Measurements from ENCODE around the gene FCER1G. TPM values are rescaled to one million over a fixed set of nuclear protein-coding genes. Genes with fewer than 3 reads are reported as not detected.

FCER1G gene
- total RNA-seq, 1 donor from 2014 or later, result 64.8 TPM

GRCh38 chr1:161185732-161186311, 29.3 kb upstream of the FCER1G start:
- peaks cover 30% of the 10 kb centered on the region for H3K4me1 ChIP-seq
- intact Hi-C loops (cut with DNase I), result no loop called here
- TF ChIP-seq POLR2AphosphoS5 (IDR thresholded peaks at IDR 0.05; ENCODE audit: insufficient read depth in 1 of 2, low read depth in 1 of 2), result no peak
- no peak for TF ChIP-seq CTCF (IDR thresholded peaks at IDR 0.05)
- no peak for TF ChIP-seq POLR2A (IDR thresholded peaks at IDR 0.05)
- DNase-seq (ENCODE audit: extremely low spot score in 2 of 2), result no peak
- H3K4me3 ChIP-seq, result no peak overlapping the region
- H3K27me3 ChIP-seq, result no peaks in the 10 kb centered on the region
- peak overlapping the region; percentile 60 for H3K27ac ChIP-seq
- H3K36me3 ChIP-seq, result peaks cover 0 to 3% of the 10 kb centered on the region in 2 donors
- no peaks in the 10 kb centered on the region for H3K9me3 ChIP-seq

DNA sequence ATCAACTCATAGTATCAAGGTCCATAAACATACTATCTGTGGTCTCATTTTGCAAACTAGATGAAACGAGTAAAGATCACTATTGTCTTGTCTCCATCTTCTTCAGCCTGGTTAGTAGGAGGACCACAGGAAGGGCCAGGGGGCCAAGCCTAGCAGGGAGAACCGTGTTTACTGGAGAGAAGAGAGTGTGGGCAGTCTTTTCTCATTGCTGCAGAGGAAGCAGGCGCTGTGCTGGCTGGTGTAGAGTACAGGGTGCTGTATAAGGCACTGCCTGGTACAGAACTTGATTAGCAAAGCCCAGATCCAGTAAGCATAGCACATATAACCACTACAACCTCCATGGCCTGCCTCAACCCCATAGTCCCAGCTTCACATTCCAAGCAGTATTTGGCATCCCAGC, 27.8 kb upstream of the FCER1G start:
- Histone ChIP-seq H3K9me3 (no peaks in the 10 kb centered on the region), H3K27ac (peak overlapping the region; percentile 60), H3K4me3 (no peak overlapping the region), H3K27me3 (no peaks in the 10 kb centered on the region), H3K4me1 (peaks cover 31% of the 10 kb centered on the region), H3K36me3 (peaks cover 0 to 8% of the 10 kb centered on the region in 2 donors)
- TF ChIP-seq POLR2AphosphoS5 (IDR thresholded peaks at IDR 0.05; ENCODE audit: insufficient read depth in 1 of 2, low read depth in 1 of 2) (no peak), CTCF (IDR thresholded peaks at IDR 0.05) (no peak), POLR2A (IDR thresholded peaks at IDR 0.05) (no peak)
- intact Hi-C loops (cut with DNase I), result no loop called here
- DNase-seq (ENCODE audit: extremely low spot score in 2 of 2), result no peak

- Histone ChIP-seq H3K4me3 (no peak overlapping the region), H3K36me3 (peaks cover 0 to 14% of the 10 kb centered on the region in 2 donors), H3K4me1 (peaks cover 31% of the 10 kb centered on the region), H3K9me3 (no peaks in the 10 kb centered on the region), H3K27ac (no peak overlapping the region), H3K27me3 (no peaks in the 10 kb centered on the region)
- no peak for TF ChIP-seq POLR2AphosphoS5 (IDR thresholded peaks at IDR 0.05; ENCODE audit: insufficient read depth in 1 of 2, low read depth in 1 of 2)
- intact Hi-C loops (cut with DNase I), result no loop called here
- DNase-seq (ENCODE audit: extremely low spot score in 2 of 2), result no peak
Measured at GRCh38 chr1:161188381-161188780, 26.7 kb upstream of the FCER1G start.

DNA sequence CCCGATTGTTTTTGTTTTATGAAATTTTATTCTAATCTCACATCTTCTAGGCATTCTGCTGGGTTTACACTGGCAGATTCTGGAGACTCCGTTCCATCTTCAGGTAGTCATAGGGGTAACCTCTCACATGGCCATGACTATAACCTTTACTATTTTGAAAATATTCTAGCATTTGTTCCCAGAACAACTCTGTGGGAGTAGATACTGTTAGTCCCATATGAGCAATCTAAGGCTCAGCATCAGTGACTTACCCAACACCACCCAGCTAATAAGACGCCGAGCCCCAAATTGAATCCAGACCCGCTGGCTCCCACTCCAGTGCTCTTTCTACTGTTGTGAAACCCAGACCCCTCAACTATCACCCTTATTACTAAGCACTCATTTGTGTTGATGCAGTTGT, 26.1 kb upstream of the FCER1G start:
- peaks cover 37% of the 10 kb centered on the region for H3K4me1 ChIP-seq
- intact Hi-C loops (cut with DNase I), result no loop called here

DNA sequence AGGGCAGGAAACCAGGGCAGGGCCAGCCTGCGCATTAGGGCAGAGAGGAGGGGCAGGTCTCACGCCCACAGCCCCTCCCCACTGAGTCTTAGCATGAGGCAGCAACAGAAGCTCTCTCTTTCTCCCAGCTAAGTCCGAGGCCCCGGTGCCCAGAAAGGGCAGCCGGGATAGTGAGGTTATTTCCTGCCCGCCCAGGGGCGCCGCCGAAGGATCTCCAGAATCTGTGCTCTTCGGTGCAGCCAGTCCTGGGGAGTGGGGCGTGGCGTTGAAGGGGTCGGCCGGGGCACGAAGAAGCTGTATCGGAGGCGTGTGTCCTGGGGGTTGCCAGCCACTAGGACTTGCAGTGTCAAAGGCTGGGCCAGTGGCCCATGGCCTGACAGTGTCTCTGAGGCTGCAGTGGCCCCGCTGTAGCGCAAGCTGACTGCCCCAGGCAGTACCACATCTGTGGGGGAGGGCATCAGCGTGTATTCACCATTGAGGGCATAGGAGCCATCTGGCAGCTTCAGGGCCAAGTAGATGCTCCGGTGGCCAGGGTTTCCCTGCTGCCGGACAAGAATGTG, 24.1 kb upstream of the FCER1G start:
- H3K27ac ChIP-seq, result peak overlapping the region; percentile 20

More for the DNA sequence above, 26.1 kb upstream of the FCER1G start:
- Histone ChIP-seq H3K36me3 (peaks cover 0 to 16% of the 10 kb centered on the region in 2 donors), H3K27ac (no peak overlapping the region), H3K4me3 (no peak overlapping the region), H3K27me3 (no peaks in the 10 kb centered on the region), H3K9me3 (no peaks in the 10 kb centered on the region)
- TF ChIP-seq POLR2A (IDR thresholded peaks at IDR 0.05), result no peak
- TF ChIP-seq CTCF (IDR thresholded peaks at IDR 0.05), result no peak
- no peak for TF ChIP-seq POLR2AphosphoS5 (IDR thresholded peaks at IDR 0.05; ENCODE audit: insufficient read depth in 1 of 2, low read depth in 1 of 2)
- DNase-seq (ENCODE audit: extremely low spot score in 2 of 2), result no peak

More for the DNA sequence above, 24.1 kb upstream of the FCER1G start:
- H3K9me3 ChIP-seq, result no peaks in the 10 kb centered on the region
- peaks cover 32% of the 10 kb centered on the region for H3K4me1 ChIP-seq
- DNase-seq (ENCODE audit: extremely low spot score in 2 of 2), result no peak
- no peak overlapping the region for H3K4me3 ChIP-seq
- intact Hi-C loops (cut with DNase I), result loop anchor here (10.0 kb wide), 1 partner anchor 194 kb away; no protein-coding TSS in a partner anchor
- H3K36me3 ChIP-seq, result peaks cover 0 to 16% of the 10 kb centered on the region in 2 donors
- no peaks in the 10 kb centered on the region for H3K27me3 ChIP-seq
- TF ChIP-seq POLR2AphosphoS5 (IDR thresholded peaks at IDR 0.05; ENCODE audit: insufficient read depth in 1 of 2, low read depth in 1 of 2) (peak in 1 of 2 donors; percentile 64), POLR2A (IDR thresholded peaks at IDR 0.05) (no peak), CTCF (IDR thresholded peaks at IDR 0.05) (no peak)
